Measurements from ENCODE around the gene PLD4.

DNA sequence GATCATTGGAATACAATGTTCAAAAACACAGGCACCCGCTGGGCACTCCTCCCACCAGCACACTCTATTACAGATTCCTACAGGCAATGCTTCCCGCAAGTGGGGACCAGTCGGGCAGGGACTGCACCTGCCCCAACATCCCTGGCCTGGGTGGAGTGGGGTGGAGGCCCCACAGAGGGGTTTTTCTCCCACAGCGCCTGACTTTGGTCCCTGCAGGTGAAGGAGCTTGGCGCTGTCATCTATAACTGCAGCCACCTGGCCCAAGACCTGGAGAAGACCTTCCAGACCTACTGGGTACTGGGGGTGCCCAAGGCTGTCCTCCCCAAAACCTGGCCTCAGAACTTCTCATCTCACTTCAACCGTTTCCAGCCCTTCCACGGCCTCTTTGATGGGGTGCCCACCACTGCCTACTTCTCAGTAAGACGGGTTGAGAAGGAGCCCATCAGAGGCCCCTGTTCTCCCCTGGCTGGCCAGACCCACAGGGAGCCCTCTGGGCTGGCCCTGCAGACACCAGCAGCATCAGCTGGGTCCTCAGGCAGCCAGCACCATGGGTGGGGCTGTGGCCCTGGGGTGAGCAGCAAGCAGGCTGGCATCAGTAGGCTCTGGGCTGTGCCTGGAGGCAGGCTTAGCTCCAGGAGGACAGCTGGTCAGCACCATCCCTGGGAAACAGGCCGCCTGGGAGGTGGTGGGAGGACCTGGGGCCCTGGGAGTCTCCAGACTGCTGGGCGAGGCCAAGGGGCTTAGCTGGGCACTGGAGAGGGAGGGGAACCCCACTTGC lies 6.0 kb downstream of the PLD4 start:
- no peak for TF ChIP-seq POLR2A (IDR thresholded peaks at IDR 0.05; ENCODE audit: low read depth, low read length)
- TF ChIP-seq TAF1 (IDR thresholded peaks at IDR 0.05; ENCODE audit: borderline replicate concordance, low read depth, low read length), result no peak

Data from GM12892 (cell line).